ENCODE results near the gene TRAPPC12.
"Not testable (repeated sequence)": the region's sequence is repeated elsewhere in the genome, so short reads cannot be mapped to it uniquely, and the experiment has no call there.

Gene TRAPPC12

GRCh38 chr2:3369340-3370181 lies 9.9 kb upstream of the TRAPPC12 start:
- DNase-seq (ENCODE audit: low spot score) = not testable (repeated sequence)

DNA sequence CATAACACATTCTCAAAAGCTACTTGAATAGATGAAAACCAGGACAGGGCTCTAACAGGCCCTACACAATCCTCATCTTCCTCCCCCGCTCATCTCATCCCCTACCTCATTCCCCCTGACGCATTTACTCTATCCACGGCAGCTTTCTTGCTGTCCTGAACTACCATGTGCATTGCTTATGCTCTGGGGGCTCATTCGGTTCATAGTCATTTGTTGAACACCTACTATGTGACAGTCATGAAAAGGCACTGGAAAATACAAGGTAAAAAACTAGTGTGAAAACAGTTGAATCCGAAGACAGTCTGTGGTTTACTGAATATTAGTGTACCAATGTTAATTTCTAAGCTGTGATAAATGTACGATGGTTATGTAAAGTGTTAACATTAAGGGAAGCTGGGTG lies 2.7 kb upstream of the TRAPPC12 start:
- DNase-seq (ENCODE audit: low spot score) = no peak

GRCh38 chr2:3377279-3377611 lies 2.2 kb upstream of the TRAPPC12 start:
- peak; percentile 55 for DNase-seq (ENCODE audit: low spot score)

DNA sequence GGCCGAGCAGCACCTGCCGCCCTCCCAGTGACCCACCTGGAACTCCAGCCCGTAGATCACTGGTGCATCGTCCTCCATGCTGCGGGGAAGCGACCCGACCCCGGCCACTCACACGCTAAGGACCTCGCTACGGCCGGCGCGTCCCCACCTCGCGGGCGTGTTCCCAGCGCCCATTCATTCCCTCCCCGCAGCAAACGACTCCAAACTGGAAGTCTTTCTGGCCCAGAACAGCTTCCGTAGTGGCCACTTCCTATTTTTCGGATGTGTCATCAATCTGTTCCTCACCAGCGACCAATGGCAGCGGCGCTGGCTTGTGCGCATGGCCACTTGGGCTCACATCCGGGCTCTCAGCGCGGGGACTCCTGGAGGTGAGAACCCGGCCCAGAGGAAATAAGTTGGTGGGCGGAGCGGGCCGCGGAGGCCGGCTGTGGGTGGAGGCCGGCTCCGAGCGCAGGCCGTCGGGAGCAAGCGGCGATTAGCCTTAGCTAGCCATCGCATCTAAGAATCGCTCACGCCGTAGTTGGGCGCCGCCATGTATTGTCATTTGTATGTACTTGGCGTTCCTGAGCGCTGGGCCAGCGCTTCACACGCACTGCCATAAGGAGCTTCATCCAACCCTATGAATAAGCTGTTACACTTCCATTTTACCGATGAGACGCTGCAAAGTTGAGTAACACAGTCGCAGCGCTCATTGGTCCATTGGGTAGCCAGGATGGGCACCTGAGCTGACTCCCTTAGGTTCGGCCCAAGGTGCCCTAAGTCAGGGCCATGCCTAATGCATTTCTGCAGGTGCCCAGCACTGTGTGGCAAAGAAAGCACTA lies 1.7 kb upstream of the TRAPPC12 start, which contains the start of gene EIPR1:
TSS of gene EIPR1 (minus strand) at position 207 of the 821 bp plus-strand sequence. CDS start at position 78, 129 bp downstream.
- DNase-seq (ENCODE audit: low spot score) = peak; percentile 98

- no peak for DNase-seq (ENCODE audit: low spot score)
These were observed 201 bp upstream of the TRAPPC12 start for GRCh38 chr2:3379339-3379646.

GRCh38 chr2:3386448-3386958 lies 7.0 kb downstream of the TRAPPC12 start:
- no peak for DNase-seq (ENCODE audit: low spot score)

DNA sequence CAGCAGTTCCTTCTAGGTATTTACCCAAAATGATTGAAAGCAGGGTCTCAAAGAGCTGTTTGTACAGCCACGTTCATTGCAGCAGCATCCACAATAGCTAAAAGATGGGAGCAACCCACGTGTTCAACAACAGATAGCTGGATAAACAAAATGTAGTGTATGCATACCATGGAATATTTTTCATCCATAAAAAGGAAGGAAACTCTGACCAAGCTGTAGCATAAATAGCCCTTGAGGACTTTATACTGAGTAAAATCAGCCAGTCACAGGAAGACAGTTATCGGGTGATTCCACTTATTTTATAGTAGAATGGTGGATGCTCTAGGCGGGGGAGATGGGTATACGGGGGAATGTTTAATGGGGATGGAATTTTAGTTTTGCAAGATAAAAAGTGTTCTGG lies 7.5 kb downstream of the TRAPPC12 start:
- DNase-seq (ENCODE audit: low spot score) = no peak

- DNase-seq (ENCODE audit: low spot score) = no peak
These were observed 8.3 kb downstream of the TRAPPC12 start for GRCh38 chr2:3387644-3388411.

DNA sequence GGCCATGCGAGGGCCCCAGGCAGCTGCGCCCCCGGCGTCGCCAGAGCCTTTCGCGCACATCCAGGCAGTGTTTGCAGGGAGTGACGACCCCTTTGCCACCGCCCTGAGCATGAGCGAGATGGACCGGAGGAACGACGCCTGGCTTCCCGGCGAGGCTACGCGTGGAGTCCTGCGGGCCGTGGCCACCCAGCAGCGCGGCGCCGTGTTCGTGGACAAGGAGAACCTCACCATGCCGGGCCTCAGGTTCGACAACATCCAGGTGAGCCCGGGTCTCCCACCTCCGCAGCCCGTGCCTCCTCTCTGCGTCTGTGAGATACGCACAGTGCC lies 8.9 kb downstream of the TRAPPC12 start:
- DNase-seq (ENCODE audit: low spot score) = no peak

- no peak for DNase-seq (ENCODE audit: low spot score)
These were observed 9.7 kb downstream of the TRAPPC12 start for GRCh38 chr2:3389193-3389592.

DNA sequence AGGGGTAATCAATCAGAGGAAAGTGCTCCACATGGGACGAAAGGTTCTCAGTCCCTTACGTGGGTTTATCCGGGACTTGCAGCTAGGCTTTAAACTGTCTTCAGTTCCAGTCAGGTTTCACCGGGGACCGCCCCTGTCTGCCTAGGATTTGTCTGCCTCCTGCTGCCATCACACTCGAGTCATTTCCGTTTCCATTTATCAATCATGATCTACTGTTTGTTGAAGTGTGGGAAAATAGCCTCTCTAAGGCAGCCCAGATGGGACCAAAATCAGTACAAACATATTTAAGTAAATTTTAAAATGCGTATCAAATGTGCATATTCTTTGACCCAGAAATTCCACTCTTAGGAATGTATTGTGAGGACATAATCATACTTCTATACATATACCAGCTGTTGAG lies 10.5 kb downstream of the TRAPPC12 start:
- DNase-seq (ENCODE audit: low spot score) = no peak

- DNase-seq (ENCODE audit: low spot score) = no peak
These were observed 12.7 kb downstream of the TRAPPC12 start for GRCh38 chr2:3392216-3392615.

GRCh38 chr2:3396920-3397559 lies 17.5 kb downstream of the TRAPPC12 start:
- DNase-seq (ENCODE audit: low spot score) = no peak

- DNase-seq (ENCODE audit: low spot score) = no peak
These were observed 19.4 kb downstream of the TRAPPC12 start for GRCh38 chr2:3398857-3399256.

- no peak for DNase-seq (ENCODE audit: low spot score)
These were observed 19.9 kb downstream of the TRAPPC12 start for GRCh38 chr2:3399381-3399780.

DNA sequence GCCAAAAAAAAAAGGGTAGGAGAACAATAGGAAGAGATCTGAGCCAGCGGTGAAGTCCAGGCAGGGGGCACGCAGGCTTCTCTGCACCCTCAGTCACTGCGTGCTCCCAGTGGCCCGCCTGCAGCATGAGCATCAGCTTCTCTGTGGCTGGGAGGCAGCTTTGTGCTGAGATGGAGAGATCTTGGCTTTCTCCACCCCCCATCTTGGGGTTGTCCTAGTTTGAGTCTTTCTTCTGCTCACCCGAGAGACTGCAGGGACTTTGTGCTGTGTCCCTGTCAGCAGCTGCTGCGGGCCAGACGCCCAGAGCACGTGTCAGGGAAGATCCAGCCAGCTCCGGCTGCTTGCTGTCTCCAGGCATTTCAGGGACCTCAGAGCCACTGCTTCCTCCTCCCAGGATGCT lies 20.3 kb downstream of the TRAPPC12 start:
- DNase-seq (ENCODE audit: low spot score) = peak; percentile 68

GRCh38 chr2:3403587-3404334 lies 24.3 kb downstream of the TRAPPC12 start:
- no peak for DNase-seq (ENCODE audit: low spot score)

DNA sequence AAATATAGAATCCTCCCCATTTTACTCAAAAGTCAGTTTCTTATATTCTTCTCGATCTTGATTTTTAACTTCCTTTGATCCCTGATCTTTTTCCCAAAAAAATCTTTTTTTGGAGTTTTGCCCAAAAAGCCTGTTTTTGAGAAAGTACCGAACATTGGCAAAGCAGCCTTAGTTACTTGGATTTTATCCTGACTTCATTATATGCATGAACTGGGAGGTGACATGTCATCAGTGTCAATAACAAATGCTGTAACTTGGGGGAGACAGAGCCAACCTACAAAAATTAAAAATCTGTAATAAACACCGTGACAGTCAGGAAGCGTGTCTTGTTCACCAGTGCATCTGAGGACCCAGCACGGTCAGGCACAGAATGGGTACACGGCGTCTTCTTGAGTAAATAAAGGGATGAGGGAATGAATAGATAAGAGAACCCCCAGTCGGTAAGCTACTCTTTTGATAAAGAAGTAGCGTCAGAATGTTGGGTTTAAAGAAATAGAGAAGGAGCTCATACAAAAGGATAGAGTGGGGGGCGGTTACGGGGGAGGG lies 24.9 kb downstream of the TRAPPC12 start:
- no peak for DNase-seq (ENCODE audit: low spot score)

- no peak for DNase-seq (ENCODE audit: low spot score)
These were observed 25.8 kb downstream of the TRAPPC12 start for GRCh38 chr2:3405307-3405706.

DNA sequence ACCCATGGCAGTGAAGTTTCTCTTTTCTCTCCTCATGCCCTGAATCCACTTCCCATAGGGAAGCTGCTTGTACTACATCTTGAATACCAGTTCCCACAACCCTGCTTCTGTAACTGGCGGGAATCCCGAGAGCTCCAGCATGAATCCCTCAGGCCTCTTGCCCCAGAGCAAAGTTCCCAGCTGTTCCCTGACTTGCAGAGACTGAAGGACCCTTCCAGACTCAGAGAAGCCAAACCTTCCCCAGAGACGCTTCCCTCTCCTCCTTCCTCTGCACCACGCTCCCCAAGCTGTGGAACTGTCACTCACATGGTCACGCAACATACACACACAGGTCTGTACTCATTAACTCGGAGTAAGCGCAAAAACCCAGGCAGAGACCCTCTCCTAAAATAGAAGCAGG lies 26.4 kb downstream of the TRAPPC12 start:
- no peak for DNase-seq (ENCODE audit: low spot score)

DNA sequence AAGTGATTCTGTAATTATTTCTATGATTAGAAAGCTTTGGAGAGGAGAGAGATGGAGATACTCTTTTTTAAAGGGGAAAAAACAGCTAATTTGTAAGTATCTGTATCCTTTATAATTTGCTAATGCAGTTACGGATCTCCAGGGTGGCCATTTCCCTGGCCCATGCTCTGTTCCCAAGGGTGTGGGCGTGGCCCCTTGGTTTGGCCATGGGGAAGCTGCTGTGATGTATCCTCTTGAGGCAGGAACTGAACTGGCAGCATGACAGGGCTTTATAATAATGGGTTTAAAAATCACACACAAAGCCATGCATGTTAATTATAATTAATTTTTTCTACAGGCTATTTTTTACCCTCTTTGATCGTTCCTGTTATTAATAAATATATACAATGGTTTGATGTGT lies 27.0 kb downstream of the TRAPPC12 start:
- DNase-seq (ENCODE audit: low spot score) = no peak

All from cerebellar cortex (tissue), 1 donor.